ENCODE results near the gene ENOX1. TPM values are rescaled to one million over a fixed set of nuclear protein-coding genes. Genes with fewer than 3 reads are reported as not detected.

ENOX1 gene
- total RNA-seq, 1 donor from 2014 or later: 2.0 TPM

GRCh38 chr13:43166644-43167457 lies 619.9 kb downstream of the ENOX1 start:
- DNase-seq (ENCODE audit: low spot score): no peak
- Mint-ChIP-seq H3K27me3 (ENCODE audit: low read depth) (no peaks in the 10 kb centered on the region), H3K4me3 (ENCODE audit: unreplicated experiment) (no peak overlapping the region), H3K9me3 (ENCODE audit: low read depth) (peaks cover 5% of the 10 kb centered on the region), H3K27ac (ENCODE audit: unreplicated experiment) (no peak overlapping the region), H3K4me1 (ENCODE audit: low read depth) (no peaks in the 10 kb centered on the region), H3K36me3 (ENCODE audit: low read depth) (peaks cover 5% of the 10 kb centered on the region)
- no peak for TF ChIP-seq CTCF (IDR thresholded peaks at IDR 0.05)

Other genes with a start within 250 kb of the ENOX1 start
- gene CCDC122, start 92.8 kb upstream of the ENOX1 start, total RNA-seq: 5.5 to 8.3 TPM (median 7.3 TPM) in 3 replicates
- 4.9 to 6.7 TPM (median 5.0 TPM) in 3 replicates for gene LACC1, start 92.9 kb upstream of the ENOX1 start, total RNA-seq